GM12878 (cell line): ENCODE results near the gene CAMLG. TPM values are rescaled to one million over a fixed set of nuclear protein-coding genes. Genes with fewer than 3 reads are reported as not detected.

Experiments
- ATAC-seq: fragments of 200-7000 bp; cut with Tn5 transposase; 3 replicates; pipeline ENCODE4 v1.9.1; 2020; ENCODE audit warnings: mild to moderate bottlenecking, moderate library complexity
- BruUV-seq: library from RNA; stranded (reverse); fragments of 400-500 nt; replicated peaks from 2 replicates; lab custom pipeline; 2021; lab: Mats Ljungman, UMichigan
- CTCF ChIA-PET: fragments of 300-600 bp; sonication (Branson Sonifier 250); formaldehyde crosslinking; extraction: SDS; loops from one replicate; lab custom pipeline; 2021; ENCODE audit warnings: inconsistent platforms; lab: Yijun Ruan, JAX
- POLR2A ChIA-PET: fragments of 350-600 bp; formaldehyde crosslinking; extraction: SDS; loops from one replicate; lab custom pipeline; 2021; ENCODE audit warnings: inconsistent platforms; lab: Charles Lee
- RAD21 ChIA-PET: fragments of 300-600 bp; sonication (Branson Sonifier 250); formaldehyde crosslinking; loops from one replicate; lab custom pipeline; 2023; ENCODE audit warnings: antibody characterized with exemption; ENCODE audit not compliant: unreplicated experiment; lab: Charles Lee
- SMC1A ChIA-PET: fragments of 300-600 bp; sonication (Branson Sonifier 250); formaldehyde crosslinking; loops from one replicate; lab custom pipeline; 2023; ENCODE audit not compliant: unreplicated experiment, uncharacterized antibody; lab: Charles Lee
- DNase-seq: peaks from one replicate; pipeline ENCODE4 v3.0.0-alpha.2; 2011; ENCODE audit warnings: low read depth, low spot score
- FAIRE-seq: peaks from 3 replicates; lab custom pipeline; 2011; peaks lifted over from hg19 to GRCh38; lab: Jason Lieb, UNC
- H2AFZ ChIP-seq: 2 replicates; pipeline ENCODE4 v1.6.0; 2011; ENCODE audit warnings: low read depth, low read length, control low read depth; ENCODE audit not compliant: control insufficient read depth
- H3K27ac ChIP-seq: 2 replicates; pipeline ENCODE4 v1.5.1; 2011; ENCODE audit warnings: control low read depth; ENCODE audit not compliant: control insufficient read depth, insufficient read depth
- H3K27me3 ChIP-seq, 2 experiments: replicated peaks in 1 of 2; 2 replicates each; pipeline versions ENCODE4 v1.6.0 to v1.6.1; 2011; ENCODE audit warnings: low read length in 1 of 2; ENCODE audit not compliant: control insufficient read depth in 2 of 2, insufficient read depth in 2 of 2
- H3K36me3 ChIP-seq, 2 experiments: 2 replicates each; pipeline ENCODE4 v1.5.1; 2011; ENCODE audit warnings: low read length in 1 of 2; ENCODE audit not compliant: control insufficient read depth in 2 of 2, insufficient read depth in 2 of 2
- H3K4me1 ChIP-seq: 2 replicates; pipeline ENCODE4 v1.6.1; 2011; ENCODE audit warnings: mild to moderate bottlenecking, low read length, moderate library complexity, mixed read lengths; ENCODE audit not compliant: control insufficient read depth, insufficient read depth
- H3K4me2 ChIP-seq: 2 replicates; pipeline ENCODE4 v1.6.0; 2011; ENCODE audit warnings: control low read depth; ENCODE audit not compliant: control insufficient read depth, insufficient read depth
- H3K4me3 ChIP-seq: fragments of 200-600 bp; sonication (generic); 2 replicates; pipeline ENCODE4 v1.5.1; 2016
- H3K79me2 ChIP-seq: 2 replicates; pipeline ENCODE4 v1.6.0; 2011; ENCODE audit warnings: low read length; ENCODE audit not compliant: control insufficient read depth, insufficient read depth
- H3K9ac ChIP-seq: 2 replicates; pipeline ENCODE4 v1.8.0; 2011; ENCODE audit warnings: low read length, control low read depth, mixed read lengths; ENCODE audit not compliant: control insufficient read depth, insufficient read depth
- H3K9me3 ChIP-seq: replicated peaks from 3 replicates; pipeline ENCODE4 v1.5.1; 2011; ENCODE audit warnings: mild to moderate bottlenecking, low read length; ENCODE audit not compliant: control insufficient read depth, insufficient read depth
- H4K20me1 ChIP-seq: 2 replicates; pipeline ENCODE4 v1.6.0; 2011; ENCODE audit not compliant: control insufficient read depth, insufficient read depth
- CBX5 ChIP-seq: sonication (generic); IDR thresholded peaks from 2 replicates; pipeline ENCODE4 v1.6.1; 2016; ENCODE audit warnings: low read depth, moderate library complexity, mild to moderate bottlenecking, inconsistent platforms
- FOXM1 ChIP-seq: IDR thresholded peaks from 2 replicates; pipeline ENCODE4 v1.6.1; 2012; ENCODE audit warnings: low read depth, mild to moderate bottlenecking, inconsistent platforms, low read length, moderate library complexity
- IKZF2 ChIP-seq, 2 experiments: fragments of 450-650 bp; IDR thresholded peaks; 2 replicates each; pipeline ENCODE4 v1.6.1; 2017; ENCODE audit warnings: mild to moderate bottlenecking in 2 of 2, moderate library complexity in 2 of 2
- IRF4 ChIP-seq: IDR thresholded peaks from 2 replicates; pipeline ENCODE4 v1.6.1; 2011; ENCODE audit warnings: low read depth, low read length
- MAX ChIP-seq: IDR thresholded peaks from 2 replicates; pipeline ENCODE4 v1.6.1; 2012; ENCODE audit warnings: low read depth, low read length, improper control_type of control experiment
- MEF2B ChIP-seq: fragments of 450-650 bp; IDR thresholded peaks from 2 replicates; pipeline ENCODE4 v1.6.1; 2018; ENCODE audit warnings: mild to moderate bottlenecking, moderate library complexity; ENCODE audit not compliant: partially characterized antibody, poor library complexity, severe bottlenecking
- MTA2 ChIP-seq: fragments of 450-650 bp; IDR thresholded peaks from 2 replicates; pipeline ENCODE4 v1.6.1; 2016; ENCODE audit warnings: low read depth, mild to moderate bottlenecking, moderate library complexity
- NFYA ChIP-seq: IDR thresholded peaks from 2 replicates; pipeline ENCODE4 v1.6.1; 2011; ENCODE audit warnings: low read depth, mild to moderate bottlenecking, low read length, improper control_type of control experiment, borderline replicate concordance
- RAD51 ChIP-seq: fragments of 450-650 bp; IDR thresholded peaks from 2 replicates; pipeline ENCODE4 v1.6.1; 2016; ENCODE audit warnings: moderate library complexity, mild to moderate bottlenecking, inconsistent platforms
- SMAD5 ChIP-seq: IDR thresholded peaks from 2 replicates; pipeline ENCODE4 v1.6.1; 2016; ENCODE audit warnings: antibody characterized with exemption, low read depth
- SPI1 ChIP-seq: IDR thresholded peaks from 2 replicates; pipeline ENCODE4 v1.6.1; 2011; ENCODE audit warnings: low read depth, mild to moderate bottlenecking, low read length, moderate library complexity, borderline replicate concordance; ENCODE audit not compliant: insufficient read depth
- STAT1 ChIP-seq: fragments of 450-650 bp; conservative IDR thresholded peaks from 2 replicates; pipeline ENCODE4 v1.6.1; 2014; ENCODE audit warnings: antibody characterized with exemption, mild to moderate bottlenecking
- TCF12 ChIP-seq: IDR thresholded peaks from 2 replicates; pipeline ENCODE4 v1.6.1; 2011; ENCODE audit warnings: low read depth, mild to moderate bottlenecking, low read length
- TCF7 ChIP-seq: IDR thresholded peaks from 2 replicates; pipeline ENCODE4 v1.6.1; 2014; ENCODE audit warnings: antibody characterized with exemption, borderline replicate concordance
- ZBED1 ChIP-seq: IDR thresholded peaks from 2 replicates; pipeline ENCODE4 v1.6.1; 2016; ENCODE audit warnings: borderline replicate concordance
- ZZZ3 ChIP-seq: IDR thresholded peaks from 2 replicates; pipeline ENCODE4 v1.6.1; 2011; ENCODE audit warnings: low read depth; ENCODE audit not compliant: control insufficient read depth, insufficient read length
- WGBS: methylation state at CpG from one replicate; pipeline ENCODE4 v1.1.6; 2016; ENCODE audit warnings: low lambda C conversion rate; ENCODE audit not compliant: insufficient replicate concordance, insufficient coverage; ENCODE audit errors: missing lambda C conversion rate; 5-methylcytosine and 5-hydroxymethylcytosine counted together
- in situ Hi-C: fragments of 300-500 bp; cut with MboI; formaldehyde crosslinking; loops from 9 replicates; pipeline ENCODE4 v1.14.3; 2018; ENCODE audit warnings: mixed read lengths
- intact Hi-C: fragments of 100-400 bp; cut with micrococcal nuclease; formaldehyde crosslinking; loops from one replicate; pipeline ENCODE4 v1.14.2; 2022; ENCODE audit not compliant: unreplicated experiment
- polyA plus RNA-seq, 11 experiments: library from polyadenylated mRNA; depleted of rRNA in 4 of 11; unstranded in 6 of 11; stranded (reverse) in 5 of 11; fragments of >200 nt; fragmentation: Nextera tagmentation in 4 of 11; fragmentation: Illumina TruSeq in 1 of 11; extraction: Ambion mirVana in 4 of 11; extraction: Trizol in 1 of 11; gene quantifications; 1 replicate in 1 of 11; 2 replicates in 10 of 11; pipeline versions ENCODE4 v1.2.1 to v1.2.3, GENCODE V29; 2011 to 2016; ENCODE audit warnings: inconsistent platforms in 2 of 11, missing spikeins in 2 of 11, low read depth in 1 of 11
- total RNA-seq, 4 experiments: library from RNA; depleted of rRNA in 3 of 4; stranded (reverse); fragments of >200 nt in 3 of 4; fragmentation: Illumina TruSeq in 1 of 4; extraction: Trizol in 1 of 4; gene quantifications; 2 replicates each; pipeline versions ENCODE4 v1.2.1 to v1.2.3, GENCODE V29; 2013 to 2021
- TF ChIP-seq, protein P1 (sequence below): IDR thresholded peaks from 2 replicates; pipeline ENCODE4 v1.6.1; 2012; ENCODE audit warnings: mild to moderate bottlenecking, low read depth, low read length
- TF ChIP-seq, protein P2 (sequence below): fragments of 450-650 bp; IDR thresholded peaks from 2 replicates; pipeline ENCODE4 v1.6.1; 2016; ENCODE audit warnings: mild to moderate bottlenecking

Gene CAMLG
- total and polyA plus RNA-seq, 10 of the 15 experiments (the other 5 are each of a cell fraction or from before 2014, with no cell fraction given), result 18.5 to 51.7 (median 25.5) TPM

- in situ Hi-C loops (no loop called here), intact Hi-C loops (loop anchor here (1.0 kb wide), 1 partner anchor 20 kb away; the partner anchor contains the start of gene CAMLG)
- peak; percentile 98 for ATAC-seq
- ChIA-PET SMC1A (interaction anchor here (0.6 to 3.1 kb wide), 4 partner anchors 19 to 149 kb away, joined by 3 to 28 read pairs (median 4); partner anchors contain the start of gene CAMLG), POLR2A (interaction anchor here (0.6 to 4.3 kb wide), 4 partner anchors 19 to 146 kb away, joined by 4 to 23 read pairs (median 5); partner anchors contain the start of genes CAMLG and PCBD2), CTCF (interaction anchor here (1.0 to 5.8 kb wide), 10 partner anchors 13 to 172 kb away, joined by 4 to 71 read pairs (median 4); partner anchors contain the start of genes C5orf24, CAMLG and PCBD2), RAD21 (interaction anchor here (0.7 to 3.6 kb wide), 4 partner anchors 19 to 167 kb away, joined by 3 to 24 read pairs (median 10); partner anchors contain the start of genes C5orf24, CAMLG and PCBD2)
- DNase-seq, result peak; percentile 64
- WGBS, result under 1% methylated on average over 69 of the region's 73 CpGs
- H3K4me1 ChIP-seq, result no peaks in the 10 kb centered on the region; the same call in 1 of the 2 replicates
- peaks cover 41% of the 10 kb centered on the region for H3K79me2 ChIP-seq
- FAIRE-seq, result peak; percentile 75
- H3K36me3 ChIP-seq, result no peaks in the 10 kb centered on the region; a peak in 2 of 4 replicates
- H4K20me1 ChIP-seq, result no peaks in the 10 kb centered on the region
- H3K27ac ChIP-seq, result peak within 1 kb of the TSS; percentile 68
- H3K4me2 ChIP-seq, result peak within 1 kb of the TSS; percentile 89
- BruUV-seq, result no TSS peak
- peak within 1 kb of the TSS; percentile 96 for H2AFZ ChIP-seq
- no peaks in the 10 kb centered on the region for H3K9me3 ChIP-seq
- no peaks in the 10 kb centered on the region for H3K27me3 ChIP-seq
- peak within 1 kb of the TSS; percentile 71 for H3K9ac ChIP-seq
- peak within 1 kb of the TSS; percentile 82 for H3K4me3 ChIP-seq
- TF ChIP-seq, protein P1, sequence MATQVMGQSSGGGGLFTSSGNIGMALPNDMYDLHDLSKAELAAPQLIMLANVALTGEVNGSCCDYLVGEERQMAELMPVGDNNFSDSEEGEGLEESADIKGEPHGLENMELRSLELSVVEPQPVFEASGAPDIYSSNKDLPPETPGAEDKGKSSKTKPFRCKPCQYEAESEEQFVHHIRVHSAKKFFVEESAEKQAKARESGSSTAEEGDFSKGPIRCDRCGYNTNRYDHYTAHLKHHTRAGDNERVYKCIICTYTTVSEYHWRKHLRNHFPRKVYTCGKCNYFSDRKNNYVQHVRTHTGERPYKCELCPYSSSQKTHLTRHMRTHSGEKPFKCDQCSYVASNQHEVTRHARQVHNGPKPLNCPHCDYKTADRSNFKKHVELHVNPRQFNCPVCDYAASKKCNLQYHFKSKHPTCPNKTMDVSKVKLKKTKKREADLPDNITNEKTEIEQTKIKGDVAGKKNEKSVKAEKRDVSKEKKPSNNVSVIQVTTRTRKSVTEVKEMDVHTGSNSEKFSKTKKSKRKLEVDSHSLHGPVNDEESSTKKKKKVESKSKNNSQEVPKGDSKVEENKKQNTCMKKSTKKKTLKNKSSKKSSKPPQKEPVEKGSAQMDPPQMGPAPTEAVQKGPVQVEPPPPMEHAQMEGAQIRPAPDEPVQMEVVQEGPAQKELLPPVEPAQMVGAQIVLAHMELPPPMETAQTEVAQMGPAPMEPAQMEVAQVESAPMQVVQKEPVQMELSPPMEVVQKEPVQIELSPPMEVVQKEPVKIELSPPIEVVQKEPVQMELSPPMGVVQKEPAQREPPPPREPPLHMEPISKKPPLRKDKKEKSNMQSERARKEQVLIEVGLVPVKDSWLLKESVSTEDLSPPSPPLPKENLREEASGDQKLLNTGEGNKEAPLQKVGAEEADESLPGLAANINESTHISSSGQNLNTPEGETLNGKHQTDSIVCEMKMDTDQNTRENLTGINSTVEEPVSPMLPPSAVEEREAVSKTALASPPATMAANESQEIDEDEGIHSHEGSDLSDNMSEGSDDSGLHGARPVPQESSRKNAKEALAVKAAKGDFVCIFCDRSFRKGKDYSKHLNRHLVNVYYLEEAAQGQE, result 0 out of 2 replicates have a peak, but pooled peaks have one; percentile 37
- TF ChIP-seq MEF2B, result no peak
- TF ChIP-seq MTA2, result no peak
- TF ChIP-seq ZZZ3, result no peak
- no peak for TF ChIP-seq RAD51
- no peak for TF ChIP-seq FOXM1
- TF ChIP-seq CBX5, result no peak; the same call in 1 of the 2 replicates
- TF ChIP-seq SMAD5, result peak; percentile 75; the same call in 1 of the 2 replicates
- TF ChIP-seq IRF4, result peak; percentile 30; the same call in 1 of the 2 replicates
- no peak; the same call in 1 of the 2 replicates for TF ChIP-seq SPI1
- no peak for TF ChIP-seq NFYA
- TF ChIP-seq, protein P2, sequence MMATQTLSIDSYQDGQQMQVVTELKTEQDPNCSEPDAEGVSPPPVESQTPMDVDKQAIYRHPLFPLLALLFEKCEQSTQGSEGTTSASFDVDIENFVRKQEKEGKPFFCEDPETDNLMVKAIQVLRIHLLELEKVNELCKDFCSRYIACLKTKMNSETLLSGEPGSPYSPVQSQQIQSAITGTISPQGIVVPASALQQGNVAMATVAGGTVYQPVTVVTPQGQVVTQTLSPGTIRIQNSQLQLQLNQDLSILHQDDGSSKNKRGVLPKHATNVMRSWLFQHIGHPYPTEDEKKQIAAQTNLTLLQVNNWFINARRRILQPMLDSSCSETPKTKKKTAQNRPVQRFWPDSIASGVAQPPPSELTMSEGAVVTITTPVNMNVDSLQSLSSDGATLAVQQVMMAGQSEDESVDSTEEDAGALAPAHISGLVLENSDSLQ, result peak; percentile 19; the same call in 1 of the 2 replicates
- peak; percentile 82; the same call in 1 of the 2 replicates for TF ChIP-seq STAT1
- TF ChIP-seq TCF12, result peak; percentile 76; the same call in 1 of the 2 replicates
- TF ChIP-seq TCF7, result no peak
- TF ChIP-seq ZBED1, result 0 out of 2 replicates have a peak, but pooled peaks have one; percentile 61
- TF ChIP-seq MAX, result no peak
- TF ChIP-seq IKZF2 (IDR thresholded peaks at IDR 0.05), result peak; percentile 37 to 46
These were observed 20.4 kb downstream of the CAMLG start, which contains the start of gene DDX46 for GRCh38 chr5:134758504-134759341. Gene DDX46, plus strand, starts transcription at chr5:134758779. Its CDS starts 160 bp downstream, at chr5:134758939.
